Brain microvascular endothelial cell (primary cell): ENCODE data around the gene RAB3B.
A peak's percentile ranks its signal among the peaks of the same experiment; 100 is the strongest.
"Not testable (repeated sequence)": the region's sequence is repeated elsewhere in the genome, so short reads cannot be mapped to it uniquely, and the experiment has no call there.

Experiments
- DNase-seq: peaks from one replicate; pipeline ENCODE4 v3.0.0-alpha.2; 2020
- H3K27ac ChIP-seq: fragments of 250-450 bp; sonication (Bioruptor Pico); 2 replicates; pipeline ENCODE4 v1.5.1; 2020; ENCODE audit warnings: mild to moderate bottlenecking, moderate library complexity
- H3K27me3 ChIP-seq: fragments of 250-450 bp; sonication (Bioruptor Pico); replicated peaks from 2 replicates; pipeline ENCODE4 v1.5.1; 2020; ENCODE audit warnings: mild to moderate bottlenecking
- H3K36me3 ChIP-seq: fragments of 250-450 bp; sonication (Bioruptor Pico); replicated peaks from 2 replicates; pipeline ENCODE4 v1.5.1; 2020; ENCODE audit warnings: mild to moderate bottlenecking
- H3K4me3 ChIP-seq: 2 replicates; pipeline ENCODE4 v1.5.1; 2011; ENCODE audit warnings: low read depth, mild to moderate bottlenecking, control low read depth, low read length, moderate library complexity
- CTCF ChIP-seq: IDR thresholded peaks from 2 replicates; pipeline ENCODE4 v1.5.1; 2011; ENCODE audit warnings: low read depth, mild to moderate bottlenecking, moderate library complexity, low read length, control low read depth, inconsistent platforms; ENCODE audit errors: missing control alignments
- in situ Hi-C: cut with HindIII; loops from 2 replicates; pipeline ENCODE4 v1.10.0; 2017; ENCODE audit warnings: low sequenced_read_pairs, low pct_ligation_motif_present

RAB3B gene

GRCh38 chr1:51898090-51898734 is 92.3 kb downstream of the RAB3B start:
- Histone ChIP-seq H3K4me3 (no peak overlapping the region), H3K36me3 (no peaks in the 10 kb centered on the region), H3K27me3 (no peaks in the 10 kb centered on the region), H3K27ac (peak overlapping the region; percentile 93)
- in situ Hi-C loops: no loop called here
- DNase-seq: peak; percentile 84
- TF ChIP-seq CTCF: no peak

GRCh38 chr1:51897699-51898031 is 92.8 kb downstream of the RAB3B start:
- Histone ChIP-seq H3K36me3 (no peaks in the 10 kb centered on the region), H3K27me3 (no peaks in the 10 kb centered on the region), H3K4me3 (no peak overlapping the region), H3K27ac (peak overlapping the region; percentile 93)
- DNase-seq: peak; percentile 77
- TF ChIP-seq CTCF: no peak
- in situ Hi-C loops: no loop called here

- H3K27me3 ChIP-seq, H3K27ac ChIP-seq, H3K36me3 ChIP-seq, H3K4me3 ChIP-seq, in situ Hi-C loops, DNase-seq: not testable (repeated sequence)
Measured at GRCh38 chr1:51894748-51895147, 95.8 kb downstream of the RAB3B start.

GRCh38 chr1:51878616-51879336 is 111.7 kb downstream of the RAB3B start, which contains the start of gene NRDC:
Gene NRDC, minus strand, starts transcription at chr1:51878727. Its CDS starts 112 bp downstream, at chr1:51878615.
- no peaks in the 10 kb centered on the region for H3K27me3 ChIP-seq

GRCh38 chr1:51878308-51878615 is 112.2 kb downstream of the RAB3B start:
- no peak for DNase-seq
- peak overlapping the region; percentile 98 for H3K4me3 ChIP-seq
- H3K27ac ChIP-seq: peak overlapping the region; percentile 96
- in situ Hi-C loops: no loop called here
- H3K27me3 ChIP-seq: no peaks in the 10 kb centered on the region
- no peak for TF ChIP-seq CTCF
- H3K36me3 ChIP-seq: no peaks in the 10 kb centered on the region

More at GRCh38 chr1:51878616-51879336, 111.7 kb downstream of the RAB3B start, which contains the start of gene NRDC:
- Histone ChIP-seq H3K27ac (peak within 1 kb of the TSS; percentile 96), H3K4me3 (peak within 1 kb of the TSS; percentile 98), H3K36me3 (no peaks in the 10 kb centered on the region)
- TF ChIP-seq CTCF: no peak
- in situ Hi-C loops: no loop called here
- DNase-seq: peak; percentile 100

- Histone ChIP-seq H3K36me3 (no peaks in the 10 kb centered on the region), H3K4me3 (peak overlapping the region; percentile 98), H3K27me3 (no peaks in the 10 kb centered on the region), H3K27ac (peak overlapping the region; percentile 96)
- in situ Hi-C loops: no loop called here
- peak; percentile 22 for DNase-seq
- TF ChIP-seq CTCF: no peak
Measured at GRCh38 chr1:51877434-51878307, 112.8 kb downstream of the RAB3B start.
